ENCODE measurements around the gene SCMH1. TPM values are rescaled to one million over a fixed set of nuclear protein-coding genes. Genes with fewer than 3 reads are reported as not detected.
A peak's percentile ranks its signal among the peaks of the same experiment; 100 is the strongest.

The SCMH1 gene
- polyA plus RNA-seq, 1 donor from 2014 or later: 23.0 TPM

DNA sequence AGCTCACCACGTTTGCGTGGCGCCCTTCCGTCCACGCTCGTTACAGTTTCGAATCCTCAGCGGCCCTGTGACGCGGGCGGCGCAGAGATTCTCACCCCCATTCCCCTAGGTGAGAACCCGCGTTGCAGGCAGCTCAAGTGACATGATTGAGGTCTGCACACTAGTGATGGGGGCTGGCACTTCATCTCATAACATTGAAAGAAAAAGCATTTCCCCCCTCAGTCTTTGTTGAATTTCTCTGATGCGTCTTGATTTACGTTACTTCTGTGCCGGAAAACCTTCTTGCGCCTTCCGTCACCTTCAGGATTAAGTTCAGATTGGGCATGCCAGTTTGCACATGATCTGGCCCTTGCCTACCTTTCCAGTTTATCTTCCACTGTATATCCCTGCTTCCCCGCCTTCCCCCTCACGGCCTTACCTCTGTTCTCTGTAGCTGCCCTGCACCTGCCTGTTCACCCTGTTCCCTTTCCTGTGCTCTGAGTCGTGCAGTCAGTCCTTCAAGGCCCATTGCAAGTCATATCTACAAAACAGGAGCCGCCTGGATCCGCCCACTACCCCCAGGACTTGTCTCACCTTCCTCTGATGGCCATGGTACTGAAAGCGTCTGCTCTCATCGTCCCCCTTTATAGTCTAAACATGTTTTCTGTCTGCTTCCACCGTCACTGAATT is 261.5 kb downstream of the SCMH1 start:
- Histone ChIP-seq H4K20me1 (ENCODE audit: insufficient read depth) (no peaks in the 10 kb centered on the region), H3F3A (ENCODE audit: insufficient read depth, low read length, poor library complexity, severe bottlenecking) (peaks cover 6% of the 10 kb centered on the region), H3K9ac (ENCODE audit: low read length) (peak overlapping the region; percentile 83), H3K4me3 (ENCODE audit: low read length) (peak overlapping the region; percentile 88), H3K9me2 (ENCODE audit: insufficient read depth, low read length) (no peaks in the 10 kb centered on the region), H3K36me3 (ENCODE audit: insufficient read depth, low read length) (peaks cover 4% of the 10 kb centered on the region), H3K79me2 (replicated peaks; ENCODE audit: insufficient read depth, low read length) (peaks cover 29% of the 10 kb centered on the region), H3K9me3 (ENCODE audit: low read length) (no peaks in the 10 kb centered on the region), H3K27ac (ENCODE audit: low read length) (peak overlapping the region; percentile 85), H3K4me2 (ENCODE audit: low read length) (peak overlapping the region; percentile 94), H2AFZ (ENCODE audit: low read depth, low read length) (peak overlapping the region; percentile 71), H3K27me3 (ENCODE audit: insufficient read depth, low read depth, low read length) (no peaks in the 10 kb centered on the region)
- TF ChIP-seq, protein P1, sequence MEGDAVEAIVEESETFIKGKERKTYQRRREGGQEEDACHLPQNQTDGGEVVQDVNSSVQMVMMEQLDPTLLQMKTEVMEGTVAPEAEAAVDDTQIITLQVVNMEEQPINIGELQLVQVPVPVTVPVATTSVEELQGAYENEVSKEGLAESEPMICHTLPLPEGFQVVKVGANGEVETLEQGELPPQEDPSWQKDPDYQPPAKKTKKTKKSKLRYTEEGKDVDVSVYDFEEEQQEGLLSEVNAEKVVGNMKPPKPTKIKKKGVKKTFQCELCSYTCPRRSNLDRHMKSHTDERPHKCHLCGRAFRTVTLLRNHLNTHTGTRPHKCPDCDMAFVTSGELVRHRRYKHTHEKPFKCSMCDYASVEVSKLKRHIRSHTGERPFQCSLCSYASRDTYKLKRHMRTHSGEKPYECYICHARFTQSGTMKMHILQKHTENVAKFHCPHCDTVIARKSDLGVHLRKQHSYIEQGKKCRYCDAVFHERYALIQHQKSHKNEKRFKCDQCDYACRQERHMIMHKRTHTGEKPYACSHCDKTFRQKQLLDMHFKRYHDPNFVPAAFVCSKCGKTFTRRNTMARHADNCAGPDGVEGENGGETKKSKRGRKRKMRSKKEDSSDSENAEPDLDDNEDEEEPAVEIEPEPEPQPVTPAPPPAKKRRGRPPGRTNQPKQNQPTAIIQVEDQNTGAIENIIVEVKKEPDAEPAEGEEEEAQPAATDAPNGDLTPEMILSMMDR (IDR thresholded peaks at IDR 0.05; ENCODE audit: poor library complexity, severe bottlenecking): no peak
- TF ChIP-seq SMC3 (conservative IDR thresholded peaks at IDR 0.05; ENCODE audit: poor library complexity): no peak
- no peak for TF ChIP-seq RAD21 (conservative IDR thresholded peaks at IDR 0.05)
- TF ChIP-seq TAF1 (IDR thresholded peaks at IDR 0.05; ENCODE audit: low read depth): no peak
- TF ChIP-seq EZH2 (IDR thresholded peaks at IDR 0.05; ENCODE audit: borderline replicate concordance, insufficient read depth, low read length, poor library complexity, severe bottlenecking): no peak
- no peak for TF ChIP-seq MXI1 (conservative IDR thresholded peaks at IDR 0.05; ENCODE audit: poor library complexity, severe bottlenecking)
- TF ChIP-seq REST (IDR thresholded peaks at IDR 0.05; ENCODE audit: borderline replicate concordance): no peak

- H3K27ac ChIP-seq (ENCODE audit: low read length): peak overlapping the region; percentile 85
- peaks cover 6% of the 10 kb centered on the region for H3F3A ChIP-seq (ENCODE audit: insufficient read depth, low read length, poor library complexity, severe bottlenecking)
- no peaks in the 10 kb centered on the region for H3K9me2 ChIP-seq (ENCODE audit: insufficient read depth, low read length)
- peak overlapping the region; percentile 88 for H3K4me3 ChIP-seq (ENCODE audit: low read length)
- peaks cover 29% of the 10 kb centered on the region for H3K79me2 ChIP-seq (replicated peaks; ENCODE audit: insufficient read depth, low read length)
- TF ChIP-seq, protein P1 (IDR thresholded peaks at IDR 0.05; ENCODE audit: poor library complexity, severe bottlenecking): peak; percentile 18
- TF ChIP-seq REST (IDR thresholded peaks at IDR 0.05; ENCODE audit: borderline replicate concordance) (peak; percentile 50), MXI1 (conservative IDR thresholded peaks at IDR 0.05; ENCODE audit: poor library complexity, severe bottlenecking) (peak; percentile 43), SMC3 (conservative IDR thresholded peaks at IDR 0.05; ENCODE audit: poor library complexity) (no peak), POLR2AphosphoS5 (IDR thresholded peaks at IDR 0.05) (no peak), EP300 (conservative IDR thresholded peaks at IDR 0.05; ENCODE audit: poor library complexity, severe bottlenecking) (no peak), TAF1 (IDR thresholded peaks at IDR 0.05; ENCODE audit: low read depth) (no peak), EZH2 (IDR thresholded peaks at IDR 0.05; ENCODE audit: borderline replicate concordance, insufficient read depth, low read length, poor library complexity, severe bottlenecking) (no peak), RAD21 (conservative IDR thresholded peaks at IDR 0.05) (no peak)
- no peaks in the 10 kb centered on the region for H3K9me3 ChIP-seq (ENCODE audit: low read length)
- H3K4me2 ChIP-seq (ENCODE audit: low read length): no peak overlapping the region
- H3K36me3 ChIP-seq (ENCODE audit: insufficient read depth, low read length): peaks cover 4% of the 10 kb centered on the region
- no peaks in the 10 kb centered on the region for H4K20me1 ChIP-seq (ENCODE audit: insufficient read depth)
- no peaks in the 10 kb centered on the region for H3K27me3 ChIP-seq (ENCODE audit: insufficient read depth, low read depth, low read length)
- H3K9ac ChIP-seq (ENCODE audit: low read length): peak overlapping the region; percentile 83
- H2AFZ ChIP-seq (ENCODE audit: low read depth, low read length): peak overlapping the region; percentile 71
Measured at GRCh38 chr1:40980068-40980452, 262.0 kb downstream of the SCMH1 start.

All from neural cell (in vitro differentiated cells).